HUES48 (cell line): ENCODE results near the gene TAMM41.
A peak's percentile ranks its signal among the peaks of the same experiment; 100 is the strongest.

Experiments
- H3K27ac ChIP-seq: one replicate; pipeline ENCODE4 v1.7.0; 2013; ENCODE audit warnings: low read depth, low read length, inconsistent platforms
- H3K27me3 ChIP-seq: 2 replicates; pipeline ENCODE4 v1.6.1; 2013; ENCODE audit warnings: mild to moderate bottlenecking, low read length; ENCODE audit not compliant: control insufficient read depth, insufficient read depth
- H3K36me3 ChIP-seq: 2 replicates; pipeline ENCODE4 v1.6.1; 2013; ENCODE audit warnings: low read length; ENCODE audit not compliant: control insufficient read depth, insufficient read depth
- H3K4me1 ChIP-seq: 2 replicates; pipeline ENCODE4 v1.6.1; 2013; ENCODE audit warnings: mild to moderate bottlenecking, low read length; ENCODE audit not compliant: control insufficient read depth, insufficient read depth
- H3K4me3 ChIP-seq: 2 replicates; pipeline ENCODE4 v1.5.1; 2013; ENCODE audit warnings: mild to moderate bottlenecking, low read depth, low read length
- H3K9ac ChIP-seq: 2 replicates; pipeline ENCODE4 v1.6.1; 2013; ENCODE audit warnings: mild to moderate bottlenecking, low read depth, low read length, moderate library complexity
- H3K9me3 ChIP-seq: 2 replicates; pipeline ENCODE4 v1.6.1; 2013; ENCODE audit warnings: low read length; ENCODE audit not compliant: control insufficient read depth, insufficient read depth

Gene TAMM41

GRCh38 chr3:11844891-11845290, 1.8 kb downstream of the TAMM41 start:
- no peak overlapping the region for H3K4me3 ChIP-seq
- peaks cover 4% of the 10 kb centered on the region; the same call in 1 of the 2 replicates for H3K9me3 ChIP-seq
- H3K27ac ChIP-seq, result no peak overlapping the region
- H3K27me3 ChIP-seq, result peaks cover 17% of the 10 kb centered on the region
- H3K36me3 ChIP-seq, result peaks cover 40% of the 10 kb centered on the region
- no peak overlapping the region for H3K9ac ChIP-seq
- H3K4me1 ChIP-seq, result 0 out of 2 replicates have a peak, but pooled peaks cover 5% of the 10 kb centered on the region

- H3K9me3 ChIP-seq, result no peaks in the 10 kb centered on the region
- peaks cover 50% of the 10 kb centered on the region for H3K36me3 ChIP-seq
- no peak overlapping the region for H3K9ac ChIP-seq
- H3K27ac ChIP-seq, result no peak overlapping the region
- no peaks in the 10 kb centered on the region for H3K27me3 ChIP-seq
- peaks cover 13% of the 10 kb centered on the region for H3K4me1 ChIP-seq
- H3K4me3 ChIP-seq, result no peak overlapping the region
Observed at GRCh38 chr3:11835028-11835639, 11.6 kb downstream of the TAMM41 start.

- peaks cover 13% of the 10 kb centered on the region for H3K4me1 ChIP-seq
- no peaks in the 10 kb centered on the region for H3K27me3 ChIP-seq
- H3K36me3 ChIP-seq, result peaks cover 52% of the 10 kb centered on the region
- peak overlapping the region; percentile 83 for H3K27ac ChIP-seq
- no peak overlapping the region for H3K4me3 ChIP-seq
- H3K9me3 ChIP-seq, result no peaks in the 10 kb centered on the region
- H3K9ac ChIP-seq, result no peak overlapping the region
Observed at GRCh38 chr3:11832981-11833905, 13.4 kb downstream of the TAMM41 start.

GRCh38 chr3:11829416-11829815, 17.3 kb downstream of the TAMM41 start:
- Histone ChIP-seq H3K27me3 (no peaks in the 10 kb centered on the region), H3K9ac (no peak overlapping the region), H3K36me3 (peaks cover 67% of the 10 kb centered on the region), H3K9me3 (no peaks in the 10 kb centered on the region), H3K4me3 (no peak overlapping the region), H3K27ac (no peak overlapping the region), H3K4me1 (peaks cover 13% of the 10 kb centered on the region)

DNA sequence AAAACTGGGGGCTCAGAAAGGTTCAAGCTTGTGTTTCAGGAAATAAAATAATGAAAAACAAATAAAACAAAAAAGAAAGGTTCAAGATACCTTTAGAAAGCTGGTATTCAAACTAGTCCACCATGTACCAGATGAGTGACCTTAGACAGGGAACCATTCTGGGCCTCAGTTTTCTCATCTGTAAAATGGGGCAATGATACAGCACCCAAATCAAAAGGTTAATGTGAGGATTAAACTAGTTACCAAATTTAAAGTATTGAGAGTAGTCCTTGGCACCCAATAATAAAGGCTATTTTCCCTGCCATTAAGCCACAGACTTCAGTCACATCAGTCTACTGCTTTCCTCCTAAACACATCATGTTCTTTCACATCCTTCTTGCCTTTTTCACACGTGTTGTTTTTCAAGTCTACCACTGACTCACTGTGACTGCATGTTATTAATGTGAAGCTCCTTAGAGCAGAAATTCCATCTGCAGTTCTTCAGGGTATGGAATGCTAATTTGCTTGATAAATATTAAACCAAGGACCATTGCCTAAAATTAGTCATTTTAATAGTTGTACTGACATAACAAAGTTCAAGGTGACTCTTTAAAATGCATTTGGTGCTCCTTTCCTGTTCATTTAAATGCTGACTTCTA, 19.9 kb downstream of the TAMM41 start:
- Histone ChIP-seq H3K9ac (no peak overlapping the region), H3K9me3 (no peaks in the 10 kb centered on the region), H3K27me3 (no peaks in the 10 kb centered on the region), H3K4me3 (no peak overlapping the region), H3K4me1 (no peaks in the 10 kb centered on the region), H3K36me3 (peaks cover 70% of the 10 kb centered on the region), H3K27ac (no peak overlapping the region)

DNA sequence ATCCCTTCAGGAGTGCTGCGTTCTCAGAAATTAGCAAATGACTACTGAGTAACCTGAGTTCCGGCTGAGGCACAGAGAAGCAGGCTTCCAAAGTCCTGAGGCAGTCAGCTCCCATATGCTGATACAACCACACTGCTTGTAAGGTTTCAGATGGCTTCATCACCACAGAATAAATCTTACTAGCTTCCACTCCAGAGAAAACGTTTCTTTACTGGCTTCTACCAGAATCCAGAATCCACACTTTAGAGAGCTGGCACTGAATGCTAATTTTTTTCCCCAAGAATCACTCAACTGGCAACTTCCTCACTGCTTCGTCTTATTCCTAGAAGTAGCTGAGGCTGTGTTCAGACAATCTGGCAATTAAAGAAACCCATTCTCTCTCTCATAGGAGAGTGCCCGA, 21.4 kb downstream of the TAMM41 start:
- Histone ChIP-seq H3K4me3 (no peak overlapping the region), H3K27ac (no peak overlapping the region), H3K36me3 (peaks cover 75% of the 10 kb centered on the region), H3K27me3 (no peaks in the 10 kb centered on the region), H3K9me3 (no peaks in the 10 kb centered on the region), H3K4me1 (no peaks in the 10 kb centered on the region), H3K9ac (no peak overlapping the region)

GRCh38 chr3:11820531-11821041, 26.1 kb downstream of the TAMM41 start:
- Histone ChIP-seq H3K27me3 (no peaks in the 10 kb centered on the region), H3K27ac (no peak overlapping the region), H3K9me3 (no peaks in the 10 kb centered on the region), H3K4me1 (no peaks in the 10 kb centered on the region), H3K9ac (no peak overlapping the region), H3K4me3 (no peak overlapping the region), H3K36me3 (peaks cover 54% of the 10 kb centered on the region)

- no peaks in the 10 kb centered on the region for H3K27me3 ChIP-seq
- no peak overlapping the region for H3K27ac ChIP-seq
- H3K9me3 ChIP-seq, result no peaks in the 10 kb centered on the region
- peaks cover 52% of the 10 kb centered on the region for H3K36me3 ChIP-seq
- H3K9ac ChIP-seq, result no peak overlapping the region
- H3K4me3 ChIP-seq, result no peak overlapping the region
- no peaks in the 10 kb centered on the region for H3K4me1 ChIP-seq
Observed at GRCh38 chr3:11819146-11819689, 27.5 kb downstream of the TAMM41 start.

GRCh38 chr3:11818033-11818432, 28.7 kb downstream of the TAMM41 start:
- Histone ChIP-seq H3K4me3 (no peak overlapping the region), H3K4me1 (no peaks in the 10 kb centered on the region), H3K27ac (no peak overlapping the region), H3K36me3 (peaks cover 52% of the 10 kb centered on the region), H3K27me3 (no peaks in the 10 kb centered on the region), H3K9me3 (no peaks in the 10 kb centered on the region), H3K9ac (no peak overlapping the region)

DNA sequence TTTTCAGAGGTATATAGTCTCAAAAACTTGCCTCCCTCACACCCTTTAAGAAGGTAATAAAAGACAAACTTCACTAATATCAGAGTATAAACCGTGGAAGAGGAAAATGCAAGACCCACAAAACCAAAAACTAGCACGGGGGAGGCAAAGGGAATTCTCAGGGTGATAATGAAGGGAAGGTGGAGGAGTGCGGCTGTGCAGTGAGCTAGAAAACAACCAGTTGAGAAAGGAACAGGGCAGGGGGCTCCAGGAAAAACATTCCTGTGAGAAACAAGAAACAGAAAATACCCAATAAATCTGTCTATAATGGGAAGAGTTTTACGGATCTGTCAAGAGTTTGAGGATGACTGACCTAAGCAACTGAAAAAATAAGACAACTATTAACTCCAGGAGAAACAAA, 31.6 kb downstream of the TAMM41 start:
- no peak overlapping the region for H3K9ac ChIP-seq
- no peak overlapping the region for H3K27ac ChIP-seq
- no peaks in the 10 kb centered on the region for H3K27me3 ChIP-seq
- H3K9me3 ChIP-seq, result no peaks in the 10 kb centered on the region
- no peaks in the 10 kb centered on the region for H3K4me1 ChIP-seq
- H3K4me3 ChIP-seq, result no peak overlapping the region
- H3K36me3 ChIP-seq, result peaks cover 35% of the 10 kb centered on the region
